ENCODE results near the gene ODAD4.
"Not testable (repeated sequence)": the region's sequence is repeated elsewhere in the genome, so short reads cannot be mapped to it uniquely, and the experiment has no call there.

ODAD4 gene

DNA sequence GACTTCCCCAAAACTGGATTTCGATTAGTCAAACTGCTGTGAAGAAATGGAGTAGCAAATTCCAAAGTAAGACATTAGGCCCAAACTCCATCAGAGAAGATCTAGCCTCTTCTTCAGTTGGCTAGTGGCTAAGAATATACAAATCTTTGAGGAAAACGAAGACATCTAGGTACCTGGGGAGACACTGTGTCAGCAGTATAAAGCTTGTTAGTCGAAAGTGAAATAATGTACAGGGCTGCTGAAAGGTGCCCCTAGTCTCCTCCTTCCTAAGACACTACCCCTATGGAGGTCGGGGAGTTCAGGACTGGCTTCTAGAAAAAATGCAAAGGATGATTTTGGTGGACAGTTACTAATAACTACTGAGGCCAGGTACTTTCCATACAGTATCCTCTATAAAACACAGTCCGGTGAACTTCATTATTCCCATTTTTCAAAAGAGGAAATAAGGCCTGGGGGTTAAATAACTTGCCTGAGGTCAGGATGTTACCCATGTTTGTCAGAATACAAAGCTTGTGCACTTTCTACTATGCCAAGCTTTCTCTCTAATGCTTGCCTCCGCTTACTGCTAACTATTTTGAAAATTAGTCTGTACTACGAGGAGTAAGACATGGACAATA, 71.9 kb downstream of the ODAD4 start:
- DNase-seq: no peak
- Histone ChIP-seq H3K9me3 (no peaks in the 10 kb centered on the region), H3K4me3 (ENCODE audit: low read depth, low read length) (no peak overlapping the region), H3K4me1 (no peaks in the 10 kb centered on the region), H3K36me3 (peaks cover 56% of the 10 kb centered on the region), H3K27me3 (no peaks in the 10 kb centered on the region)
- TF ChIP-seq, protein P1, sequence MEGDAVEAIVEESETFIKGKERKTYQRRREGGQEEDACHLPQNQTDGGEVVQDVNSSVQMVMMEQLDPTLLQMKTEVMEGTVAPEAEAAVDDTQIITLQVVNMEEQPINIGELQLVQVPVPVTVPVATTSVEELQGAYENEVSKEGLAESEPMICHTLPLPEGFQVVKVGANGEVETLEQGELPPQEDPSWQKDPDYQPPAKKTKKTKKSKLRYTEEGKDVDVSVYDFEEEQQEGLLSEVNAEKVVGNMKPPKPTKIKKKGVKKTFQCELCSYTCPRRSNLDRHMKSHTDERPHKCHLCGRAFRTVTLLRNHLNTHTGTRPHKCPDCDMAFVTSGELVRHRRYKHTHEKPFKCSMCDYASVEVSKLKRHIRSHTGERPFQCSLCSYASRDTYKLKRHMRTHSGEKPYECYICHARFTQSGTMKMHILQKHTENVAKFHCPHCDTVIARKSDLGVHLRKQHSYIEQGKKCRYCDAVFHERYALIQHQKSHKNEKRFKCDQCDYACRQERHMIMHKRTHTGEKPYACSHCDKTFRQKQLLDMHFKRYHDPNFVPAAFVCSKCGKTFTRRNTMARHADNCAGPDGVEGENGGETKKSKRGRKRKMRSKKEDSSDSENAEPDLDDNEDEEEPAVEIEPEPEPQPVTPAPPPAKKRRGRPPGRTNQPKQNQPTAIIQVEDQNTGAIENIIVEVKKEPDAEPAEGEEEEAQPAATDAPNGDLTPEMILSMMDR (IDR thresholded peaks at IDR 0.05; ENCODE audit: low read depth, low read length): no peak

DNA sequence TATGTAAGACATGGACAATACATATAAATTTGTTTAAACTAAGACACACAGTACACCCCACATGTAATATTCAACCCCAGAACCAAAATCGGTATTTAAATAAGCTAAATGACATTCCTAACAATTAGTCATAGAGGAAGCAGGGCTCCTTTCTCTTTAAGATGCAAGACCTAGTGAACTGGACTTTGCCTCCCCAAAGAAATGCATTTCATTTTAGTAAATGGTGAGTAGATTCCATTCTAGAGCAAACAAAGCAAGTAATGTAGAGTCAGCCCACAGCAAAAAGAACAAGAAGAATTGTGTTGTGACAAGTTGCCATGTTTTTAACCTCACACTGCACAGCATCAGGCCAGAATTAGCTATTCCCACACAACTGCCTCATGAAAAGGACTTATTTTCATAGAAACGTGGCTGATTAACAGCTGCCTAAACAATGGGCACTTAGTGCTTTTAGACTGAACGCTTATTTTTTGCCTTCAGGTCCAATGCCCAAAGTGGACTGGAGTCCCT, 72.4 kb downstream of the ODAD4 start:
- TF ChIP-seq, protein P1 (IDR thresholded peaks at IDR 0.05; ENCODE audit: low read depth, low read length): no peak
- Histone ChIP-seq H3K27me3 (no peaks in the 10 kb centered on the region), H3K4me1 (no peaks in the 10 kb centered on the region), H3K36me3 (peaks cover 50% of the 10 kb centered on the region), H3K9me3 (no peaks in the 10 kb centered on the region), H3K4me3 (ENCODE audit: low read depth, low read length) (no peak overlapping the region)
- DNase-seq: no peak

- Histone ChIP-seq H3K36me3 (peaks cover 44% of the 10 kb centered on the region), H3K4me1 (no peaks in the 10 kb centered on the region), H3K9me3 (no peaks in the 10 kb centered on the region), H3K27me3 (no peaks in the 10 kb centered on the region), H3K4me3 (ENCODE audit: low read depth, low read length) (no peak overlapping the region)
- TF ChIP-seq, protein P1 (IDR thresholded peaks at IDR 0.05; ENCODE audit: low read depth, low read length): no peak
- no peak for DNase-seq
Observed at GRCh38 chr17:42005166-42005565, 74.7 kb downstream of the ODAD4 start.

DNA sequence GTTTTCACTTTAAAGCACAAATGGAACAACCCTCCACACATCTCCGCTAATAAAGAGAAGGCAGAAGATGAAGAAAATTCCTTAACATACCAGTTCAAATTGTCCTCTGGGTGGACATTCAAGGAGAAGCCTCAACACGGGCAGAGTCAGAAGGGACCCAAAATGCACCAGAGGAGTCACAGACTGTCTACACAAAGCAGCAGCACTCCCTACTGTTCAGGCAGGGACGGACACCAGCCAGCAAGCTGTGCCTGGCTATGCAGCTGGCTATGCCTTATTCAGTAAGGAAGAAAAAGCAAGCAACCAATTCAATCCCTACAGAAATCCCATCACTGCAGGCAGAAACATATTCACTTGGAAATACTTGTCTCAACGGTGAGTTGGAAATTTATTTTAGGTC, 78.8 kb downstream of the ODAD4 start:
- Histone ChIP-seq H3K4me1 (no peaks in the 10 kb centered on the region), H3K9me3 (no peaks in the 10 kb centered on the region), H3K27me3 (no peaks in the 10 kb centered on the region), H3K36me3 (peaks cover 10% of the 10 kb centered on the region), H3K4me3 (ENCODE audit: low read depth, low read length) (no peak overlapping the region)
- DNase-seq: no peak
- TF ChIP-seq, protein P1 (IDR thresholded peaks at IDR 0.05; ENCODE audit: low read depth, low read length): no peak; the same call in 1 of the 2 replicates

DNA sequence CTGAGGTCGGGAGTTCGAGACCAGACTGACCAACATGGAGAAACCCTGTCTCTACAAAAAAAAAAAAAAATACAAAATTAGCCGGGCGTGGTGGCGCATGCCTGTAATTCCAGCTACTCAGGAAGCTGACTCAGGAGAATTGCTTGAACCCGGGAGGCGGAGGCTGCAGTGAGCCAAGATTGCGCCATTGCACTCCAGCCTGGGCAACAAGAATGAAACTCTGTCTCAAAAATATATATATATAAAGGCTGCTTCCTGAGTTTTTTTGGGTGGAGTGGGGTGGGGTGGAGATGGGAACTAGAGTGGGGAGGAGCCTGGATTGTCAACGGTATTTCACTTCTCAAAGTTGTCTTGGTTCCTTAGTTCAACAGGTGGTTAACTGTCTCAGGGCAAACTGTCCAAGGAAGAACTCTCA, 79.9 kb downstream of the ODAD4 start:
- H3K27me3 ChIP-seq; H3K4me1 ChIP-seq; H3K9me3 ChIP-seq; H3K4me3 ChIP-seq (ENCODE audit: low read depth, low read length); DNase-seq: not testable (repeated sequence)
- peaks cover 15% of the 10 kb centered on the region for H3K36me3 ChIP-seq

GRCh38 chr17:42010898-42011516, 80.6 kb downstream of the ODAD4 start:
- no peaks in the 10 kb centered on the region for H3K4me1 ChIP-seq
- peak; percentile 36 for DNase-seq
- H3K4me3 ChIP-seq (ENCODE audit: low read depth, low read length): no peak overlapping the region

GRCh38 chr17:42012363-42012762, 81.9 kb downstream of the ODAD4 start:
- not testable (repeated sequence) for H3K4me1 ChIP-seq

More at GRCh38 chr17:42010898-42011516, 80.6 kb downstream of the ODAD4 start:
- TF ChIP-seq, protein P1 (IDR thresholded peaks at IDR 0.05; ENCODE audit: low read depth, low read length): no peak
- H3K27me3 ChIP-seq: no peaks in the 10 kb centered on the region
- H3K9me3 ChIP-seq: no peaks in the 10 kb centered on the region
- peaks cover 15% of the 10 kb centered on the region for H3K36me3 ChIP-seq

DNA sequence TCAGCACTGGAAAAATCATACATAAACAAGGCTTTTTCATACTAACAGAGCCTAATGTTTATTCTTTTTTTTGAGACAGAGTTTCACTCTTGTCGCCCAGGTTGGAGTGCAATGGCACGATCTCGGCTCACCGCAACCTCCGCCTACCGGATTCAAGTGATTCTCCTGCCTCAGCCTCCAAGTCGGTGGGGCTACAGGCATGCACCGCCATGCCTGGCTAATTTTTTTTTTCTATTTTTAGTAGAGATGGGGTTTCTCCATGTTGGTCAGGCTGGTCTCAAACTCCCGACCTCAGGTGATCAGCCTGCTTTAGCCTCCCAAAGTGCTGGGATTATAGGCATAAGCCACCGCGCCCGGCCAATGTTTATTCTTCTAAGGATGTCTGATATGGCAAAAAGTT, 83.3 kb downstream of the ODAD4 start:
- not testable (repeated sequence) for H3K9me3 ChIP-seq; H3K27me3 ChIP-seq; H3K4me1 ChIP-seq; DNase-seq; H3K4me3 ChIP-seq (ENCODE audit: low read depth, low read length)
- H3K36me3 ChIP-seq: peaks cover 14% of the 10 kb centered on the region

More at GRCh38 chr17:42012363-42012762, 81.9 kb downstream of the ODAD4 start:
- not testable (repeated sequence) for H3K9me3 ChIP-seq; DNase-seq; H3K4me3 ChIP-seq (ENCODE audit: low read depth, low read length); H3K27me3 ChIP-seq
- peaks cover 15% of the 10 kb centered on the region for H3K36me3 ChIP-seq

Measured in BE2C (cell line).